ENCODE measurements around the gene PRMT7. TPM values are rescaled to one million over a fixed set of nuclear protein-coding genes. Genes with fewer than 3 reads are reported as not detected.
A peak's percentile ranks its signal among the peaks of the same experiment; 100 is the strongest.

The PRMT7 gene
- total and polyA plus RNA-seq, 2 donors (not counting 1 experiment from before 2014, with no cell fraction given), result 76.9 to 80.4 TPM

DNA sequence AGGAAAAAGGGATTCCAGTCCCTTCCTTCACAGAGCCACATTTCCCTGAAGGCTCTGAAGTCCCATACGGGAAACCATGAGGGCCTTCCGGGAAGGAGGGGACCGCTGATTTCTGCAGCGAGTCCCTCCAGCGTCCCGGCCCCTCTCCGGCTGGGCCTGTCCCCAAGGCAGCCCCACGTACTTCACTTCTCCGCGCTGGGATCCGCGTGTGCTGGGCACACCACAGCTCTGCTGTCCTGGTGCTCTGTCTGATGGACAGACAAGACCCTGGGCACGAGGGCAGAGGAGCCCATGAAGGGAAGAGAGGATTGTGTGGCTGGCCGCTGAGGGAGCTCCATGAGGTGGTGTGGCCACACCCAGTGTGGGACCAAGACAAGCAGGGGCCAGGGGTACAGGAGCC lies 57.1 kb downstream of the PRMT7 start:
- Mint-ChIP-seq H3K27me3 (peaks cover 7% of the 10 kb centered on the region), H3K27ac (no peak overlapping the region), H3K9me3 (ENCODE audit: insufficient read depth) (no peaks in the 10 kb centered on the region), H3K4me3 (peak overlapping the region; percentile 21), H3K4me1 (peaks cover 56% of the 10 kb centered on the region)
- ATAC-seq (ENCODE audit: low read depth), result no peak
- ChIA-PET CTCF (interaction anchor here (1.9 kb wide), 1 partner anchor 142 kb away, joined by 9 read pairs; no protein-coding TSS in a partner anchor), POLR2A (interaction anchor here (0.6 kb wide), 1 partner anchor 694 kb away, joined by 3 read pairs; no protein-coding TSS in a partner anchor)
- H3K4me3 ChIP-seq (ENCODE audit: control extremely low read depth in 1 of 5, extremely low read depth in 1 of 5, insufficient read depth in 1 of 5, low read depth in 2 of 5, low read length in 4 of 5), result no peak overlapping the region
- no peak overlapping the region for H2AFZ ChIP-seq (ENCODE audit: insufficient read depth, low read depth, low read length, poor library complexity, severe bottlenecking)
- no peak for DNase-seq
- TF ChIP-seq EZH2 (IDR thresholded peaks at IDR 0.05; ENCODE audit: borderline replicate concordance, insufficient read depth, low read depth, low read length, poor library complexity, severe bottlenecking), result no peak
- H3K4me2 ChIP-seq (replicated peaks; ENCODE audit: low read depth, low read length, poor library complexity, severe bottlenecking), result peak overlapping the region; percentile 54
- H3K4me1 ChIP-seq (ENCODE audit: control insufficient read depth in 2 of 2, insufficient read depth in 2 of 2, low read length in 2 of 2), result peaks cover 46 to 57% of the 10 kb centered on the region in 2 donors
- no peaks in the 10 kb centered on the region for H3K79me2 ChIP-seq (ENCODE audit: control insufficient read depth, insufficient read depth, low read length)
- H3K9me3 ChIP-seq (ENCODE audit: control extremely low read depth in 1 of 3, control insufficient read depth in 2 of 3, insufficient read depth in 1 of 3, low read length in 2 of 3), result no peaks in the 10 kb centered on the region
- H3K36me3 ChIP-seq (replicated peaks in 1 of 2; ENCODE audit: control extremely low read depth in 1 of 2, control insufficient read depth in 1 of 2, extremely low read depth in 1 of 2, insufficient read depth in 2 of 2, low read length in 1 of 2), result no peaks in the 10 kb centered on the region
- H3K27ac ChIP-seq (ENCODE audit: low read length in 2 of 2), result no peak overlapping the region
- H3K9ac ChIP-seq (ENCODE audit: low read length), result no peak overlapping the region
- intact Hi-C loops (cut with micrococcal nuclease), result no loop called here
- no peaks in the 10 kb centered on the region for H4K20me1 ChIP-seq (ENCODE audit: control insufficient read depth, insufficient read depth, low read length, poor library complexity, severe bottlenecking)
- H3K27me3 ChIP-seq (replicated peaks in 1 of 4; ENCODE audit: control extremely low read depth in 1 of 4, control insufficient read depth in 3 of 4, insufficient read depth in 4 of 4, low read length in 3 of 4), result no peaks in the 10 kb centered on the region
- WGBS (ENCODE audit: insufficient coverage), result 93% methylated on average over 14 of the region's 14 CpGs

DNA sequence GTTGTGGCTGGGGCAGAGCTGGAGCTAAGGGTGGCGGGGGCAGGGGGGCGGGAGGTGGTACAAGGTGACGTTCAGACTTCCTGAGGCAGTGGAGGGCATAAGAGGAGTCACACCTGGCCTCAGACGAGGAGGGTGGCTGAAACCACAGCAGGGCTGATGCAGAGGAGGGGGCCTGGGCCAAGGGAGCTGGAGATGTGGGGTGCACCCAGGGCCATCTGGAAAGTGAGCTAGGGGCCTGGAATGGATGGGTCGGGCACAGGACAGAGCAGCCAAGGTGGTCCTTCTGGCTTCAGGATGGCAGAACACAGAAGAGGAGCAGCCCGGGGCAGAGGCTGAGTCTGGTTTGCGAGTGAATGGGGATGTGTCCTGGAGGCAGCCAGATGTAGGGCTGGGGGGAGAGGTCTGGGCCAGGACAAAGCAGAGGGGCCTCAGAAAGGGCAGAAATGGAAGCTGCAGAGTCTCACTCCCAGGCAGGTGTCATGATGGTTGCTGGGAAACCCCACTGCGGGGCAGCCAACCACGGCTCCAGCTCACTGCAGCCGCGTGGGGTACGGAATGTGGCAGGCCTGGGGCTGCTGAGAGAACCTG lies 57.6 kb downstream of the PRMT7 start:
- H3K4me3 Mint-ChIP-seq, result peak overlapping the region; percentile 67
- DNase-seq (peak; percentile 63), ATAC-seq (ENCODE audit: low read depth) (peak; percentile 48)
- Histone ChIP-seq H2AFZ (ENCODE audit: insufficient read depth, low read depth, low read length, poor library complexity, severe bottlenecking) (no peak overlapping the region), H3K4me1 (ENCODE audit: control insufficient read depth in 2 of 2, insufficient read depth in 2 of 2, low read length in 2 of 2) (peaks cover 46 to 57% of the 10 kb centered on the region in 2 donors), H3K9ac (ENCODE audit: low read length) (no peak overlapping the region), H3K36me3 (replicated peaks in 1 of 2; ENCODE audit: control extremely low read depth in 1 of 2, control insufficient read depth in 1 of 2, extremely low read depth in 1 of 2, insufficient read depth in 2 of 2, low read length in 1 of 2) (no peaks in the 10 kb centered on the region), H3K27ac (ENCODE audit: low read length in 2 of 2) (peak overlapping the region in 1 of 2 donors; percentile 46), H3K4me2 (replicated peaks; ENCODE audit: low read depth, low read length, poor library complexity, severe bottlenecking) (peak overlapping the region; percentile 54), H3K9me3 (ENCODE audit: control extremely low read depth in 1 of 3, control insufficient read depth in 2 of 3, insufficient read depth in 1 of 3, low read length in 2 of 3) (no peaks in the 10 kb centered on the region), H3K79me2 (ENCODE audit: control insufficient read depth, insufficient read depth, low read length) (no peaks in the 10 kb centered on the region), H4K20me1 (ENCODE audit: control insufficient read depth, insufficient read depth, low read length, poor library complexity, severe bottlenecking) (no peaks in the 10 kb centered on the region), H3K27me3 (replicated peaks in 1 of 4; ENCODE audit: control extremely low read depth in 1 of 4, control insufficient read depth in 3 of 4, insufficient read depth in 4 of 4, low read length in 3 of 4) (no peaks in the 10 kb centered on the region), H3K4me3 (ENCODE audit: control extremely low read depth in 1 of 5, extremely low read depth in 1 of 5, insufficient read depth in 1 of 5, low read depth in 2 of 5, low read length in 4 of 5) (no peak overlapping the region)
- peak overlapping the region; percentile 76 for H3K27ac Mint-ChIP-seq
- no peaks in the 10 kb centered on the region for H3K9me3 Mint-ChIP-seq (ENCODE audit: insufficient read depth)
- WGBS (ENCODE audit: insufficient coverage), result 33% methylated on average over 12 of the region's 12 CpGs
- H3K4me1 Mint-ChIP-seq, result peaks cover 56% of the 10 kb centered on the region
- intact Hi-C loops (cut with micrococcal nuclease), result no loop called here
- TF ChIP-seq, protein P1, sequence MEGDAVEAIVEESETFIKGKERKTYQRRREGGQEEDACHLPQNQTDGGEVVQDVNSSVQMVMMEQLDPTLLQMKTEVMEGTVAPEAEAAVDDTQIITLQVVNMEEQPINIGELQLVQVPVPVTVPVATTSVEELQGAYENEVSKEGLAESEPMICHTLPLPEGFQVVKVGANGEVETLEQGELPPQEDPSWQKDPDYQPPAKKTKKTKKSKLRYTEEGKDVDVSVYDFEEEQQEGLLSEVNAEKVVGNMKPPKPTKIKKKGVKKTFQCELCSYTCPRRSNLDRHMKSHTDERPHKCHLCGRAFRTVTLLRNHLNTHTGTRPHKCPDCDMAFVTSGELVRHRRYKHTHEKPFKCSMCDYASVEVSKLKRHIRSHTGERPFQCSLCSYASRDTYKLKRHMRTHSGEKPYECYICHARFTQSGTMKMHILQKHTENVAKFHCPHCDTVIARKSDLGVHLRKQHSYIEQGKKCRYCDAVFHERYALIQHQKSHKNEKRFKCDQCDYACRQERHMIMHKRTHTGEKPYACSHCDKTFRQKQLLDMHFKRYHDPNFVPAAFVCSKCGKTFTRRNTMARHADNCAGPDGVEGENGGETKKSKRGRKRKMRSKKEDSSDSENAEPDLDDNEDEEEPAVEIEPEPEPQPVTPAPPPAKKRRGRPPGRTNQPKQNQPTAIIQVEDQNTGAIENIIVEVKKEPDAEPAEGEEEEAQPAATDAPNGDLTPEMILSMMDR (IDR thresholded peaks at IDR 0.05), result no peak
- no peak for TF ChIP-seq EZH2 (IDR thresholded peaks at IDR 0.05; ENCODE audit: borderline replicate concordance, insufficient read depth, low read depth, low read length, poor library complexity, severe bottlenecking)
- peaks cover 7% of the 10 kb centered on the region for H3K27me3 Mint-ChIP-seq
- ChIA-PET CTCF (interaction anchor here (0.7 to 1.9 kb wide), 4 partner anchors 12 to 365 kb away, joined by 3 to 9 read pairs (median 3); no protein-coding TSS in a partner anchor), POLR2A (interaction anchor here (0.6 kb wide), 1 partner anchor 695 kb away, joined by 3 read pairs; no protein-coding TSS in a partner anchor)
